ENCODE results near the gene CEMIP2.

- TF ChIP-seq, protein P1, sequence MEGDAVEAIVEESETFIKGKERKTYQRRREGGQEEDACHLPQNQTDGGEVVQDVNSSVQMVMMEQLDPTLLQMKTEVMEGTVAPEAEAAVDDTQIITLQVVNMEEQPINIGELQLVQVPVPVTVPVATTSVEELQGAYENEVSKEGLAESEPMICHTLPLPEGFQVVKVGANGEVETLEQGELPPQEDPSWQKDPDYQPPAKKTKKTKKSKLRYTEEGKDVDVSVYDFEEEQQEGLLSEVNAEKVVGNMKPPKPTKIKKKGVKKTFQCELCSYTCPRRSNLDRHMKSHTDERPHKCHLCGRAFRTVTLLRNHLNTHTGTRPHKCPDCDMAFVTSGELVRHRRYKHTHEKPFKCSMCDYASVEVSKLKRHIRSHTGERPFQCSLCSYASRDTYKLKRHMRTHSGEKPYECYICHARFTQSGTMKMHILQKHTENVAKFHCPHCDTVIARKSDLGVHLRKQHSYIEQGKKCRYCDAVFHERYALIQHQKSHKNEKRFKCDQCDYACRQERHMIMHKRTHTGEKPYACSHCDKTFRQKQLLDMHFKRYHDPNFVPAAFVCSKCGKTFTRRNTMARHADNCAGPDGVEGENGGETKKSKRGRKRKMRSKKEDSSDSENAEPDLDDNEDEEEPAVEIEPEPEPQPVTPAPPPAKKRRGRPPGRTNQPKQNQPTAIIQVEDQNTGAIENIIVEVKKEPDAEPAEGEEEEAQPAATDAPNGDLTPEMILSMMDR (conservative IDR thresholded peaks at IDR 0.05 in 1 of 2, IDR thresholded peaks at IDR 0.05 in 1 of 2; ENCODE audit: low read depth in 1 of 2, low read length in 2 of 2), result no peak
- TF ChIP-seq EZH2 (IDR thresholded peaks at IDR 0.05; ENCODE audit: low read length, missing control alignments), result no peak
Observed at GRCh38 chr9:71746023-71746757, 22.1 kb downstream of the CEMIP2 start.

All from fibroblast of lung (primary cell).